Activated CD4-positive, alpha-beta memory T cell treated with anti-CD3 and anti-CD28 coated beads, Interleukin-2, amount 10 ng/mL, durations not matched to agents 7 days and 5 days (primary cell): ENCODE measurements around the gene CCSER1. TPM values are rescaled to one million over a fixed set of nuclear protein-coding genes. Genes with fewer than 3 reads are reported as not detected.

Source experiments
- CTCF ChIA-PET: fragments of 350-600 bp; sonication (Branson Sonifier 250); formaldehyde crosslinking; loops from one replicate; lab custom pipeline; 2021; ENCODE audit warnings: antibody characterized with exemption, inconsistent platforms; lab: Charles Lee
- POLR2A ChIA-PET: fragments of 350-600 bp; sonication (Branson Sonifier 250); formaldehyde crosslinking; loops from one replicate; lab custom pipeline; 2021; ENCODE audit warnings: antibody characterized with exemption; lab: Charles Lee
- DNase-seq: peaks from one replicate; pipeline ENCODE4 v3.0.0-alpha.2; 2020
- H3K27ac Mint-ChIP-seq: one replicate; pipeline ENCODE4 v1.8.0; 2021; ENCODE audit warnings: mild to moderate bottlenecking, mixed read lengths
- H3K27me3 Mint-ChIP-seq: one replicate; pipeline ENCODE4 v1.8.0; 2021; ENCODE audit warnings: mixed read lengths
- H3K36me3 Mint-ChIP-seq: one replicate; pipeline ENCODE4 v1.8.0; 2021; ENCODE audit warnings: low read depth, mixed read lengths
- H3K4me1 Mint-ChIP-seq: one replicate; pipeline ENCODE4 v1.8.0; 2021; ENCODE audit warnings: mixed read lengths
- H3K4me3 Mint-ChIP-seq: one replicate; pipeline ENCODE4 v1.8.0; 2021; ENCODE audit warnings: mild to moderate bottlenecking, mixed read lengths
- H3K9me3 Mint-ChIP-seq: one replicate; pipeline ENCODE4 v1.8.0; 2021; ENCODE audit warnings: mixed read lengths
- total RNA-seq, 2 experiments: library from RNA; stranded (reverse); gene quantifications; one replicate each; pipeline ENCODE4 v1.2.3, GENCODE V29; 2021

The CCSER1 gene
- total RNA-seq, 2 experiments from 2014 or later, result 0.50 to 0.73 TPM

DNA sequence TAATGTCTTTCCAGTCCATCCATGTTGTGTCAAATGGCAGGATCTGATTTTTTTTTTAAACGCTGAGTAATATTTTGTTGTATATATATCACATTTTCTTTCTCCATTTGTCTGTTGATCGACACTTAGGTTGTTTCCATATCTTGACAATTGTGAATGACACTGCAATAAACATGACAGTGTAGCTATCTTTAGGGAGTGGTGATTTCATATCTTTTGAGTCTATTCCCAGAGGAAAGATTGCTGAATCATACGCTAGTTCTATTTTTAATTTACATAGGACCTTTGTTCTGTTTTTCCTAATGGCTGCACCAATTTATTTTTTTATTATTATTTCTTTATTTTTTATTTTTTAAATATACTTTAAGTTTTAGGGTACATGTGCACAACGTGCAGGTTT, 470.7 kb downstream of the CCSER1 start:
- H3K4me3 Mint-ChIP-seq, result no peak overlapping the region
- H3K27me3 Mint-ChIP-seq, result no peaks in the 10 kb centered on the region
- H3K4me1 Mint-ChIP-seq, result no peaks in the 10 kb centered on the region

DNA sequence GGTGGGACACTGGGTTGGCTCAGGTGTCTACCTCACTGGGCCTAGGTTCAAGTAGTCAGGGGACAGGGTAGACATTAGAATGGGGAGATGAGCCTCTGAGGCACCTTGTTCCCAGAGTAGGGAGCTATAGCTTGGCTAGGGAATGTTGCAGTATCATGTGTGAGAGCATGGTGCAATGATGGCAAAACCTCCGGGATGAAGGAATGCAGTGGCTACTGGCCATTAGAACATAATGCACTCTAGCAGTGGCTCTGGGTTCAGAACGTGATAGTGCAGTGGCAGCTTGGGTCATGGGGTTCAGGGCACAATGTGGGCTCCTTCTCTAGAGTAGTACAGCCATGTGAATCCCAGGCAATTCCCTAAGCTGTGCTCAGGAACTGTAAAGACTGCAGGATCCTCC, 471.5 kb downstream of the CCSER1 start:
- H3K27ac Mint-ChIP-seq, result no peak overlapping the region
- no peak overlapping the region for H3K4me3 Mint-ChIP-seq
- ChIA-PET CTCF (no interaction called here), POLR2A (no interaction called here)
- no peaks in the 10 kb centered on the region for H3K36me3 Mint-ChIP-seq
- no peaks in the 10 kb centered on the region for H3K4me1 Mint-ChIP-seq
- H3K27me3 Mint-ChIP-seq, result no peaks in the 10 kb centered on the region
- H3K9me3 Mint-ChIP-seq, result no peaks in the 10 kb centered on the region
- no peak for DNase-seq

More for the DNA sequence above, 470.7 kb downstream of the CCSER1 start:
- DNase-seq, result no peak
- no peaks in the 10 kb centered on the region for H3K36me3 Mint-ChIP-seq
- CTCF ChIA-PET, result no interaction called here
- POLR2A ChIA-PET, result no interaction called here
- H3K27ac Mint-ChIP-seq, result no peak overlapping the region
- H3K9me3 Mint-ChIP-seq, result no peaks in the 10 kb centered on the region

DNA sequence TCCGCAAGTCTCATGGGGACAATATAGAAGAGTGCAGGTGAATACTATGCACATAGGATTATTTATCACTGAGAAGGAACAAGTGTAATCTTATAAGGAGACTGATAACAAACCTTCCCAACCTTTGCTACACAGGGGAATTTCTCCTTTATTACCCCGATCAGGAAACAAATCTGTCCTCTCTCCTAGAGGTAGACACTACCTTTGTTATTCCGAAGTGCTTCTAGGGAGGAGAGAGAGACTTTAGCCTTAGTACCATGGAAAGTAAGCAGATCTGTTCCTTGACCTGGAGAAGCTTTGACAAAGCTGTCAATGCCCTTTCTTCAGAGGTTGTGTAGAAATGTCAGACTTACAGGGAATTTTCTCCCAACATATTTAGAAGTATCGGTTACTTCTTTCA, 475.5 kb downstream of the CCSER1 start:
- no peak for DNase-seq
- CTCF ChIA-PET, result no interaction called here
- Mint-ChIP-seq H3K4me1 (no peaks in the 10 kb centered on the region), H3K9me3 (no peaks in the 10 kb centered on the region), H3K4me3 (no peak overlapping the region), H3K36me3 (no peaks in the 10 kb centered on the region), H3K27ac (no peak overlapping the region), H3K27me3 (no peaks in the 10 kb centered on the region)
- POLR2A ChIA-PET, result no interaction called here

DNA sequence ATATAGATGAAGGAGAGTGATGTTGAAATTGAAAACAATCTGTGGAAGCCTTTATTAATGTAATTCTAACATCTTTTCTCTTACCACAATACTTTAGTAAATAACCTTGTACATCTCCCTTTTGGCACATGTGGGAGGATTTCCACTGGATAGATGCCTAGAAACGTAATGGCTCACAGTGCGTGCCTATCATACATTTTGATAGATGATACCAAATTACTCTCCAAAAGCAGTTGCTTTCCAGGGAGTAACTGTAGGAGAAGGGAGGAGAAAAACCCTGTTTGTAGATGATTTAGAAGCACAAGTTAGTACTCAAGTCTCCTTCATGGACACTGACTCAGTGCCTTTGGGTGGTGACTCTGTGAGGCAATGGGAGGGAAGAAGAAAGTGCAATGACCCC, 476.3 kb downstream of the CCSER1 start:
- DNase-seq, result no peak
- POLR2A ChIA-PET, result no interaction called here
- no peaks in the 10 kb centered on the region for H3K36me3 Mint-ChIP-seq
- H3K4me1 Mint-ChIP-seq, result no peaks in the 10 kb centered on the region
- H3K27me3 Mint-ChIP-seq, result no peaks in the 10 kb centered on the region
- H3K4me3 Mint-ChIP-seq, result no peak overlapping the region
- H3K9me3 Mint-ChIP-seq, result no peaks in the 10 kb centered on the region
- no peak overlapping the region for H3K27ac Mint-ChIP-seq
- CTCF ChIA-PET, result no interaction called here

DNA sequence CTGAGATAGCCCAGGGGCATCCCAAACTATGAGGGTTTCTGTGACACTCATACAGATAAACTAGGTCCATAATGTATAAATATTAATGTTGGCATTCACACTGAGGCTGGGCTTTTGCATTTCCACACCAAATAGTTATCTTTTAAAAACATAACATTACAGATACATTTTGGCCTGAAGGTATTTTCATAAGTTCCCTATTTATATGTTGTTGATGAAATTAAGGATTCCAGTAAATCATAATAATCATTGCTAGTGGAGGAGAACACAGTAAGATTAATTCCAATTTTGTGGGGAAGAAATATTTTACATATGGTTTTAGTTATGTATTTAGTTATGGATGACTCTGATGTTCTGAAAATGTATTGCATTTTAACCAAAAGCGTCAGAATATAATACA, 479.6 kb downstream of the CCSER1 start:
- no peak for DNase-seq
- no peaks in the 10 kb centered on the region for H3K4me1 Mint-ChIP-seq
- H3K36me3 Mint-ChIP-seq, result no peaks in the 10 kb centered on the region
- no peaks in the 10 kb centered on the region for H3K9me3 Mint-ChIP-seq
- ChIA-PET CTCF (no interaction called here), POLR2A (no interaction called here)
- no peak overlapping the region for H3K27ac Mint-ChIP-seq
- H3K4me3 Mint-ChIP-seq, result no peak overlapping the region
- no peaks in the 10 kb centered on the region for H3K27me3 Mint-ChIP-seq

DNA sequence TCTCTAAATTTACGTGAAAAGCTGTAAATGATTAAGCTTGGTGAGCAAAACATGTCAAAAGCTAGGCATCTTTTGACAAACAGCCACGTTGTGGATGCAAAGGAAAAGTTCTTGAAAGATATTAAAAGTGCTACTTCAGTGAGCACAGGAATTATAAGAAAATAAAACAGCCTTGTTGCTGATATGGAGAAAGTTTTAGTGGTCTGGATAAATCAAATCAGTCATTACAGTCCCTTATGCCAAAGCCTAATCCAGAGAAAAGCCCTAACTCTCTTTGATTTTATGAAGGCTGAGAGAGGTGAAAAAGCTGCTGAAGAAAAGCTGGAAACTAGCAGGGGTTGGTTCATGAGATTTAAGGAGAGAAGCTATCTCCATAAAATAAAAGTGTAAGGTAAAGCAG, 487.2 kb downstream of the CCSER1 start:
- Mint-ChIP-seq H3K27me3 (no peaks in the 10 kb centered on the region), H3K4me3 (no peak overlapping the region), H3K9me3 (peaks cover 3% of the 10 kb centered on the region), H3K27ac (no peak overlapping the region), H3K36me3 (no peaks in the 10 kb centered on the region), H3K4me1 (no peaks in the 10 kb centered on the region)
- CTCF ChIA-PET, result no interaction called here
- DNase-seq, result no peak
- POLR2A ChIA-PET, result no interaction called here

DNA sequence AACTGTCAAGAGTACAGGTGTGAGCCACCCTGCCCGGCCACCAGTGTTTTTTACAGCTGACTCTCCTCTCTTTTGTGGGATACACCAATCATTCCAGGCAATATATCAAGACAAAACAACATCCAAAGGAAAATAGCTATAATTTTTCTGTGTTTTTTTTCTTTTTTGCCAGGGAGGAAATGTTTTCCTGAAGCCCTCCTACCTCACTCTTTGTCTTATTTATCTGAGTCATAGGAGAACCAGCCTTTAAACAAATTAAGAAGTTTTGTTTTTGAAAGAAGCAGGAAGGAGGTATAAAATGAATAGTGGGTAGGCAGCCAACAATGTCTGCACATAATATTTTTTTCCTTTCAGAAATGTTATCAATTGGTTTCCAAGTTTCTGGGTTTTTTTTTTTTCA, 493.9 kb downstream of the CCSER1 start:
- Mint-ChIP-seq H3K9me3 (peaks cover 2% of the 10 kb centered on the region), H3K4me3 (no peak overlapping the region)

DNA sequence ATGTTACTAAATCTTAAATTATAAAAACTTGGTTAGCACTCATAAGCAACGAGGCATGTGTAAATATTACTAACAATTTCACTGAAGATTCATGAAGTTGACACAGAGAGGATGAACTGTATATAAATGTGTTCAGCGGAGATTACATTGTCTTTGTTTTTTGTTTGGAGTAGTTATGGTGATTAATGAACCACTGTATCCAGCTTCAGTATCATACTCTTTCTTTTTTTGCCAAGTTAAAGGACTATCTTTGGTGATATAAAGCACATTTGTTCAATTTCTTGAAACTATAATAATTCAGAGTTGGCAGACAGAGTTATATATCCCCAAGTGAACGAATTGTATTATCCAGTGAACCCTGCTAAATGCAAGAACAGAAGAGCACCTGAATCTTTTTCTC, 497.6 kb downstream of the CCSER1 start:
- no peak overlapping the region for H3K4me3 Mint-ChIP-seq
- no peaks in the 10 kb centered on the region for H3K27me3 Mint-ChIP-seq
- H3K9me3 Mint-ChIP-seq, result peaks cover 2% of the 10 kb centered on the region
- H3K4me1 Mint-ChIP-seq, result no peaks in the 10 kb centered on the region
- H3K27ac Mint-ChIP-seq, result no peak overlapping the region
- CTCF ChIA-PET, result no interaction called here
- no peaks in the 10 kb centered on the region for H3K36me3 Mint-ChIP-seq
- no peak for DNase-seq
- POLR2A ChIA-PET, result no interaction called here

More for the DNA sequence above, 493.9 kb downstream of the CCSER1 start:
- DNase-seq, result no peak
- no peak overlapping the region for H3K27ac Mint-ChIP-seq
- ChIA-PET POLR2A (no interaction called here), CTCF (interaction anchor here (1.0 kb wide), 1 partner anchor 10 kb away, joined by 3 read pairs; no protein-coding TSS in a partner anchor)
- no peaks in the 10 kb centered on the region for H3K27me3 Mint-ChIP-seq
- no peaks in the 10 kb centered on the region for H3K4me1 Mint-ChIP-seq
- no peaks in the 10 kb centered on the region for H3K36me3 Mint-ChIP-seq

DNA sequence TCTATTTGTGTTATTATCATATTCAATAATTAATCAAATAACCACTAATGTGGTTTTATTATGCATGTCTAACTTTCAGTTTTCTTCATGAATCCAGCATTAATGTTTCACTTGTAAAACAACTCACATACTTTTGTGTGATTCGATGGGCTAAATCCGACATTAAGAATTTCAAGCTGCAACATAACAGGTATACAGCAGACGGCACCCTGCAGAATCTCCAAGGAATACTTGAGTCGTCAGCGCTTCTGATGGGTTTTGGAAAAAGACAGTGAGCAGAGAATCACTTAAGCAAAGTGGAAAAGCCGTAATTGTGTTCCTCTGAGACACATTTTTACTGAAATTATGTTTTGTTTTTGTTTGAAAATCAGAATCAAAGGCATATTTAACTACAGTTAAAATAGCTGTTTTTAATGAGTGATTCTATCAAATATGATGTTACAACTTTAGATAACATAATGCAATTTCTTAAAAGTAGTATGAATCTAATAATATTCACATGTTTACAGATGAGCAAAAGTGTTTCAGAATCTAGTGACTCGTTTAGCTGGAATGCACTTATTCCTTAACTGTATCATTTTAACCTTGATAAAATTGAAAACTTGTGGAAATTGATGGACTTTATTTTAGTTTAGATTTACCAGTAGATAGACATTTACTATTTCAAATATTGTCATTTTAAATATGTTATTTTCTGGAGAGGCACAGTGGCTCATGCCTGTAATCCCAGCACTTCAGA, 514.8 kb downstream of the CCSER1 start:
- H3K9me3 Mint-ChIP-seq, result peaks cover 2% of the 10 kb centered on the region

DNA sequence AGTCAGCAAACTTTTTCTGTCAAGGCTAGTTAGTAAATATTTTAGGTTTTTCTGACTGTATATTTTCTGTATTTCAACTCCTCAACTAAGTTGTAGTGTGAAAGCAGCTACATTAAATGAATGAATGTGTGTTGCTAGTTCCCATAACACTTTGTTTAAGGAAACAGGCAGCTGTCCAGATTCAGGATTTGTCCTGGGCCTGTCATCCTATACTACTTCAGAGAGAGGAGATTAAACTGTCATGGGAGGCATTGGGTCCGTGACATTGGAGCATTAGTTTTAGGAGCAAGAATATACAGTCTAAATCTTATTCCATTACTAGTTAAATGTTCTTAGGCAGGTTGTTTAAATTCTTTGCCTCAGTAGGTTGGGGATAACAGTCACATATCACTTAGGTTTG, 516.0 kb downstream of the CCSER1 start:
- DNase-seq, result no peak
- no peaks in the 10 kb centered on the region for H3K4me1 Mint-ChIP-seq
- ChIA-PET CTCF (no interaction called here), POLR2A (no interaction called here)
- H3K9me3 Mint-ChIP-seq, result peaks cover 2% of the 10 kb centered on the region
- H3K4me3 Mint-ChIP-seq, result no peak overlapping the region
- H3K36me3 Mint-ChIP-seq, result no peaks in the 10 kb centered on the region
- no peaks in the 10 kb centered on the region for H3K27me3 Mint-ChIP-seq
- no peak overlapping the region for H3K27ac Mint-ChIP-seq

More for the DNA sequence above, 514.8 kb downstream of the CCSER1 start:
- ChIA-PET CTCF (no interaction called here), POLR2A (no interaction called here)
- no peak overlapping the region for H3K27ac Mint-ChIP-seq
- H3K36me3 Mint-ChIP-seq, result no peaks in the 10 kb centered on the region
- no peaks in the 10 kb centered on the region for H3K27me3 Mint-ChIP-seq
- no peak overlapping the region for H3K4me3 Mint-ChIP-seq
- H3K4me1 Mint-ChIP-seq, result no peaks in the 10 kb centered on the region
- no peak for DNase-seq

DNA sequence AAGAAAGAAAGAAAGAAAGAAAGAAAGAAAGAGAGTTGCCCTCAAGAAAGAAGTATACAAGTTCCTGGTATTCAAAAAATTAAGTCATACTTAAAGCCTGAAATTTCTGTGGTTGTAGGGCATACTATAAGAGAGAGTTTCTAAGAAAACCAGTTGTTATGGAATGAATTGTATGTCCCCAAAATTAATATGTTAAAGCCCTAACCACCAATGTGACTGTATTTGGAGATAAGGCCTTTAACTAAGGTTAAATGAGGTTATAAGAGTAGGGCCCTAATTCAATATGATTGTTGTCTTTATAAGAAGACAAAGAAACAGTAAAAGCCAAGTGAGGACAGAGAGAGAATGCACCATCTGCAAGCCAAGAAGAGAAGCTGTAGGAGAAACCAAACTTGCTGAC, 521.1 kb downstream of the CCSER1 start:
- Mint-ChIP-seq H3K4me3 (no peak overlapping the region), H3K9me3 (peaks cover 2% of the 10 kb centered on the region), H3K27ac (no peak overlapping the region), H3K36me3 (no peaks in the 10 kb centered on the region), H3K27me3 (no peaks in the 10 kb centered on the region), H3K4me1 (no peaks in the 10 kb centered on the region)
- no peak for DNase-seq
- CTCF ChIA-PET, result no interaction called here
- POLR2A ChIA-PET, result no interaction called here

DNA sequence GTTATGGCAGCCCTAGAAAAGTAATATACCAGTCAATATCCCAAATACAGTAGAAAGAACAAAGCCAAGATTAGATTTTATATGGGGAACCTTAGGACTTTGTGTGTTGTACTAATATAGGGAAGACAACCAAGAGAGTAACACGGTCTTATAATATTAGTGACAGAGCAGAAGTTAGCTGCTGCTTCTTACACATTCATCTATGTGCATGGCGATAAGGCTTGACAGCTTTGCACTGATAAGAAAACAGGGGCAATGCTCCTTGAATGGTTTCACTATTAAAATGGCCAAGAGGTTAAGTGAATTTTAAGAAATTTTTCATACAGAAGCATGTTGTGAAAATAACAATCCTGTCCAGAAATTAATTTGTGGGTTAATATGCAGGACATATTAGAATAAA, 521.6 kb downstream of the CCSER1 start:
- ChIA-PET CTCF (no interaction called here), POLR2A (no interaction called here)
- Mint-ChIP-seq H3K4me1 (no peaks in the 10 kb centered on the region), H3K27me3 (no peaks in the 10 kb centered on the region), H3K9me3 (peaks cover 4% of the 10 kb centered on the region), H3K27ac (no peak overlapping the region), H3K36me3 (no peaks in the 10 kb centered on the region), H3K4me3 (no peak overlapping the region)
- DNase-seq, result no peak

DNA sequence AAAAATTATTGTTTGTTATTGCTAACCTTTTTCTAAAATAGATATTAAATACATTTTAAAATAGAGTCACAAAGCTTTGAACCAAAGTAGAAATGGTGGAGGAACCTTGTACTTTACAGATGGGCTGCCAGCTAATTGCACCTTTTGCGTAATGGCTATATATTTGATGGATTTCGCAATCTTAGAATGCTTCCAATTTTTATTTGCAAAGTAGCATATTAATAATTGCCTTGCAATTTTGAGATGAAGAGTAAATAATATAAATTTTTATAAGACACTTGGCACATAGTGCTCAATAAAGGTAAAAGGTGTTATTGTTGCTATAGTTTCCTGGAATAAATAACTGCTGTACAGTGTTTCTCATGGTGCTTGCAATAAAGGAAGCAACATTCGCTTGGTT, 533.5 kb downstream of the CCSER1 start:
- Mint-ChIP-seq H3K27ac (no peak overlapping the region), H3K9me3 (peaks cover 2% of the 10 kb centered on the region), H3K4me3 (no peak overlapping the region), H3K27me3 (no peaks in the 10 kb centered on the region), H3K4me1 (no peaks in the 10 kb centered on the region), H3K36me3 (no peaks in the 10 kb centered on the region)
- DNase-seq, result no peak
- CTCF ChIA-PET, result no interaction called here
- POLR2A ChIA-PET, result no interaction called here

DNA sequence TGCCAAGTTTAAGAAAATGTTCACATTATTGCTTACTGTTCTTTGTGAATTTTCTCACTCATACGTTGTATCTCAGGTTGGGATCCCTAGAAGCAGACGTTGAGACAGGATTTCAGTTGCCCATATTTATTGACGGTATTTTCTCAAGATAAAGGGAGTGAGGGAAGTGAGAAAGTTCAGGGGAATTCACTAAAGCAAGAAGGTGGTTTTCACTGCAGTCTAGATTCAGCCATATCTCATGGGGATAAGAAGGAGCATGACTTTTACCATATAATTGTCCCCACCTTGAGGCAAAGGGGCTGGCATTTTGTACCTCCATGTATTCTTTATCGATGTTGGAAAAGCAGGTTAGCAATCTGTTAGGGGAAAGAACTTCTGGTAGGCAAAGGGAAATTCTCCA, 543.0 kb downstream of the CCSER1 start:
- Mint-ChIP-seq H3K36me3 (no peaks in the 10 kb centered on the region), H3K4me3 (no peak overlapping the region), H3K9me3 (peaks cover 5% of the 10 kb centered on the region), H3K27ac (no peak overlapping the region), H3K27me3 (no peaks in the 10 kb centered on the region), H3K4me1 (no peaks in the 10 kb centered on the region)
- no peak for DNase-seq
- ChIA-PET CTCF (no interaction called here), POLR2A (no interaction called here)
